Neural crest cell (in vitro differentiated cells): Measurements from ENCODE around the gene DCAF12L2. TPM values are rescaled to one million over a fixed set of nuclear protein-coding genes. Genes with fewer than 3 reads are reported as not detected.

Experiments used
- DNase-seq: peaks from one replicate; pipeline ENCODE4 v3.0.0; 2021; ENCODE audit warnings: low read depth, mixed read lengths, low spot score
- H3K27ac Mint-ChIP-seq: one replicate; pipeline ENCODE4 v1.8.0; 2021; ENCODE audit warnings: mild to moderate bottlenecking, mixed read lengths; ENCODE audit not compliant: unreplicated experiment
- H3K27me3 Mint-ChIP-seq: 2 replicates; pipeline ENCODE4 v1.8.0; 2021; ENCODE audit warnings: low read depth, mild to moderate bottlenecking, mixed read lengths
- H3K36me3 Mint-ChIP-seq: 2 replicates; pipeline ENCODE4 v1.8.0; 2021; ENCODE audit warnings: low read depth, mild to moderate bottlenecking, mixed read lengths
- H3K4me1 Mint-ChIP-seq: 2 replicates; pipeline ENCODE4 v1.8.0; 2021; ENCODE audit warnings: mixed read lengths
- H3K4me3 Mint-ChIP-seq: one replicate; pipeline ENCODE4 v1.8.0; 2021; ENCODE audit warnings: mild to moderate bottlenecking, mixed read lengths
- H3K9me3 Mint-ChIP-seq: 2 replicates; pipeline ENCODE4 v1.8.0; 2021; ENCODE audit warnings: mixed read lengths
- total RNA-seq: library from RNA; stranded (reverse); gene quantifications from 2 replicates; pipeline ENCODE4 v1.2.1, GENCODE V29; 2021
- TF ChIP-seq, protein P1 (sequence below): fragments of 200-600 bp; sonication (generic); conservative IDR thresholded peaks from 2 replicates; pipeline ENCODE4 v1.5.0; 2021; ENCODE audit warnings: antibody characterized with exemption, mild to moderate bottlenecking

Gene DCAF12L2
- total RNA-seq, 1 donor from 2014 or later = 2.9 TPM

DNA sequence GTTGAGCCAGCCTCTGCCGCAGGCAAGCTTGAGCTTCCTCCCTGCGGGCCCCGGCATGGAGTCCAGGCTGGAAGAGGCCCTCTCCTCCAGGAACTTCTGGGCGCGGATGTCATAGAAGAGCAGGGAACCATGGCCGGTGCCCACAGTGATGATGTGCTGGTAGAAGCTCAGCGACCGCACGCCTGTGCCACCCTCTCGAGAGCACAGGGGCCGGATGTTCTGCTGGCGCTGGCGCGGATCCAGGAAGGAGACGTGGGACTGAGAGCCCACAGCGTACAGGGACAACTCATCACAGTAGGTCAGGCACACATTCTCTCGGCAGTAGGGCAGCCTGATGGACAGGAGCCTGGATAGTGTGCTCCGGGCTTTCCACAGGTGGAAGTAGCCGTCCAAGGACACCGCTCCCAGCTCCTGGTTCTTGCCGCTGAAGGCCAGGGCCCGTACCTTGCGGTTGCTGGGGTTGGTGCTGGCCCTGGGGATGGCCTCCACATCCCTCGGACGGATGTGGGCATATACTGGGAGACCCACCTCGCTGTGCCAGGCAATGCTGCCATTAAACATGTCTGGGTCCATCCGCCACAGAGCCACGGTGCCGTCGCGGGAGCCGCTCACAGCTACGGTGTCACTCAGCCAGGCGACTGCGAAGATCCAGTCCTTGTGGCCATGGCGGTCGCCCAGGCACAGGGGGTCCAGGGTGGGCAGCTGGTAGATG is 1.2 kb downstream of the DCAF12L2 start:
- no peak for DNase-seq
- Mint-ChIP-seq H3K4me3 (peak overlapping the region; percentile 21), H3K9me3 (no peaks in the 10 kb centered on the region), H3K27me3 (no peaks in the 10 kb centered on the region), H3K27ac (no peak overlapping the region), H3K4me1 (no peaks in the 10 kb centered on the region), H3K36me3 (no peaks in the 10 kb centered on the region)
- TF ChIP-seq, protein P1, sequence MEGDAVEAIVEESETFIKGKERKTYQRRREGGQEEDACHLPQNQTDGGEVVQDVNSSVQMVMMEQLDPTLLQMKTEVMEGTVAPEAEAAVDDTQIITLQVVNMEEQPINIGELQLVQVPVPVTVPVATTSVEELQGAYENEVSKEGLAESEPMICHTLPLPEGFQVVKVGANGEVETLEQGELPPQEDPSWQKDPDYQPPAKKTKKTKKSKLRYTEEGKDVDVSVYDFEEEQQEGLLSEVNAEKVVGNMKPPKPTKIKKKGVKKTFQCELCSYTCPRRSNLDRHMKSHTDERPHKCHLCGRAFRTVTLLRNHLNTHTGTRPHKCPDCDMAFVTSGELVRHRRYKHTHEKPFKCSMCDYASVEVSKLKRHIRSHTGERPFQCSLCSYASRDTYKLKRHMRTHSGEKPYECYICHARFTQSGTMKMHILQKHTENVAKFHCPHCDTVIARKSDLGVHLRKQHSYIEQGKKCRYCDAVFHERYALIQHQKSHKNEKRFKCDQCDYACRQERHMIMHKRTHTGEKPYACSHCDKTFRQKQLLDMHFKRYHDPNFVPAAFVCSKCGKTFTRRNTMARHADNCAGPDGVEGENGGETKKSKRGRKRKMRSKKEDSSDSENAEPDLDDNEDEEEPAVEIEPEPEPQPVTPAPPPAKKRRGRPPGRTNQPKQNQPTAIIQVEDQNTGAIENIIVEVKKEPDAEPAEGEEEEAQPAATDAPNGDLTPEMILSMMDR = no peak

DNA sequence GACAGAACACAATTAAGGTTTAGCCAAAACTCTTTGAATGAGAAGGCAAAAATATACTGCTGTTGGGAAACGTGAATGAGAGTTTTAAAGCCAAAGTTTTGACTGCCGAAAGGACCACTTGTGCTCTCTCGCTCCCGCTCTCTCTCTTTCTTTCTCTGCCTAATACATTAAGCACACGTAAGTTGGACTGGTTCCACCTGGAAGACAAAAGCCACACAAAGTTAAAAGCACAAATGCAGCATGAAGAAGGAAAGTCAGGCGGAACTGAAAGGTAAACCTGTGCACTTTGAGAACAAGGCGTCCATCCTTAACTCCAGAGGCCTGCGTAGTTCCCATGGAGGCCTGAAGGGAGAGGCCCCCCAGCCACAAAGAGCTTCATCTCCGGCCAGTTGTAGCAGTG is 1.9 kb downstream of the DCAF12L2 start:
- Mint-ChIP-seq H3K27me3 (no peaks in the 10 kb centered on the region), H3K4me1 (no peaks in the 10 kb centered on the region), H3K27ac (no peak overlapping the region), H3K4me3 (peak overlapping the region; percentile 21), H3K9me3 (no peaks in the 10 kb centered on the region), H3K36me3 (no peaks in the 10 kb centered on the region)
- TF ChIP-seq, protein P1 = no peak
- DNase-seq = no peak

DNA sequence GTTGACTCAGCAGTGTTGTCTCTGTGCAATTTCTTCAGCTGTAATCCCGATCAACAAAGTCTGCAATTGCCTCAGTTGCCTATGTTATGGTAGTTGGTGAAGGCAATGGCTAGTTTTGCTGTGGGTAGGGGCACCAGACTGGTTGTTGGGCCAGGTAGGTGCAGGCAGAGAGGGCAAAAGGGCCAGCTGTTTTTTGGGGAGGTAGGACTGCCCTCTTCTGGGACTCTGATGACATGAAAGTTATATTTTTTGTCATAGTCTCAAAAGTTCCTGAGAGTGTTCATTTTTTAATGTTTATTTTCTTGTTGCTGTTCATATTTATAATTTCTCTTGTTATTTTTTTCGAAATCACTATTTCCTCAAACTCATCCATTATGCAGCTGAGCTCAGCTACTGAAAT is 25.1 kb downstream of the DCAF12L2 start:
- no peak overlapping the region for H3K27ac Mint-ChIP-seq
- no peaks in the 10 kb centered on the region for H3K4me1 Mint-ChIP-seq
- peaks cover 12% of the 10 kb centered on the region for H3K9me3 Mint-ChIP-seq
- TF ChIP-seq, protein P1 = no peak
- no peaks in the 10 kb centered on the region for H3K27me3 Mint-ChIP-seq
- DNase-seq = no peak
- no peaks in the 10 kb centered on the region for H3K36me3 Mint-ChIP-seq
- H3K4me3 Mint-ChIP-seq = no peak overlapping the region

GRCh38 chrX:126137899-126138298 is 28.2 kb downstream of the DCAF12L2 start:
- TF ChIP-seq, protein P1 = peak; percentile 53
- no peaks in the 10 kb centered on the region for H3K36me3 Mint-ChIP-seq
- no peak overlapping the region for H3K4me3 Mint-ChIP-seq
- no peak for DNase-seq
- no peaks in the 10 kb centered on the region for H3K4me1 Mint-ChIP-seq
- no peaks in the 10 kb centered on the region for H3K27me3 Mint-ChIP-seq
- peaks cover 6% of the 10 kb centered on the region for H3K9me3 Mint-ChIP-seq
- H3K27ac Mint-ChIP-seq = no peak overlapping the region

DNA sequence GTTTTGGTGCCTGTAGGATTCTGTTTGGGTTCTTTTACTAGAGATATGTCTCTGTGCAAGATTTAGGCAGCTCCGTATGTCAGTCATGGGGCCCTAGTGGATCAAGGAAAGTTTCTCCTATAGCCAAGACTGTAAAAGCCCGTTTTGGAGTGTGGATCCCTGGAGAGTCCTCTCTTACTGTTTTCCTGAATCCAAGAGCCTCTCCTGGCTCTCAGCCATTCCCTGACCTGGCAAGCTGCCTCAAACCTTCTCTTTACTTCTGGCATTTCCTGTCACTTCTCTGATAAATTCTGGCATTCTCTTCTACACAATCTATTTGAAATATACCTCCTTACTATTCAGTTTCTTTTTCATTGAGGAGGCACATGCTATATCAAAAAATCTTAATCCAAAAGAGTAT is 41.4 kb downstream of the DCAF12L2 start:
- Mint-ChIP-seq H3K9me3 (peaks cover 5% of the 10 kb centered on the region), H3K27me3 (no peaks in the 10 kb centered on the region), H3K27ac (no peak overlapping the region), H3K4me3 (no peak overlapping the region), H3K4me1 (no peaks in the 10 kb centered on the region), H3K36me3 (no peaks in the 10 kb centered on the region)
- TF ChIP-seq, protein P1 = no peak
- no peak for DNase-seq
